Trophoblast cell (in vitro differentiated cells and primary cell): Measurements from ENCODE around the gene DDX39B.

ENCODE experiments used
- DNase-seq, 2 donors: peaks; one replicate each; pipeline ENCODE4 v3.0.0-alpha.2; 2016
- H2AFZ ChIP-seq: 2 replicates; pipeline ENCODE4 v1.6.1; 2013; ENCODE audit warnings: low read length, moderate library complexity, mild to moderate bottlenecking; ENCODE audit not compliant: insufficient read depth, poor library complexity
- H2AK5ac ChIP-seq: 2 replicates; pipeline ENCODE4 v1.6.1; 2013; ENCODE audit warnings: mild to moderate bottlenecking, low read length
- H2BK120ac ChIP-seq: 2 replicates; pipeline ENCODE4 v1.6.1; 2013; ENCODE audit warnings: low read length, mild to moderate bottlenecking, moderate library complexity; ENCODE audit not compliant: insufficient read depth, poor library complexity
- H2BK12ac ChIP-seq: 2 replicates; pipeline ENCODE4 v1.6.1; 2013; ENCODE audit warnings: mild to moderate bottlenecking, low read length, moderate library complexity
- H2BK5ac ChIP-seq: 2 replicates; pipeline ENCODE4 v1.6.1; 2013; ENCODE audit warnings: low read length, low read depth, moderate library complexity, mild to moderate bottlenecking; ENCODE audit not compliant: poor library complexity
- H3K14ac ChIP-seq: 2 replicates; pipeline ENCODE4 v1.6.1; 2013; ENCODE audit warnings: mild to moderate bottlenecking, low read length
- H3K18ac ChIP-seq: 2 replicates; pipeline ENCODE4 v1.6.1; 2013; ENCODE audit warnings: mild to moderate bottlenecking, low read length
- H3K23ac ChIP-seq: 2 replicates; pipeline ENCODE4 v1.6.1; 2013; ENCODE audit warnings: low read length
- H3K27ac ChIP-seq: 2 replicates; pipeline ENCODE4 v1.5.1; 2013; ENCODE audit warnings: low read depth, mild to moderate bottlenecking, inconsistent platforms, low read length, moderate library complexity
- H3K27me3 ChIP-seq: 2 replicates; pipeline ENCODE4 v1.6.1; 2013; ENCODE audit warnings: inconsistent platforms, mild to moderate bottlenecking, low read length, moderate library complexity; ENCODE audit not compliant: insufficient read depth
- H3K36me3 ChIP-seq, 2 experiments: 1 replicate in 1 of 2; 2 replicates in 1 of 2; pipeline ENCODE4 v1.6.1; 2013; ENCODE audit warnings: low read length in 2 of 2, mild to moderate bottlenecking in 2 of 2, moderate library complexity in 1 of 2; ENCODE audit not compliant: insufficient read depth in 2 of 2, control insufficient read depth in 1 of 2
- H3K4ac ChIP-seq: 2 replicates; pipeline ENCODE4 v1.6.1; 2013; ENCODE audit warnings: low read depth, mild to moderate bottlenecking, low read length, moderate library complexity
- H3K4me1 ChIP-seq, 2 experiments: 1 replicate in 1 of 2; 2 replicates in 1 of 2; pipeline ENCODE4 v1.6.1; 2013; ENCODE audit warnings: low read length in 2 of 2, mild to moderate bottlenecking in 2 of 2, moderate library complexity in 1 of 2; ENCODE audit not compliant: insufficient read depth in 2 of 2, control insufficient read depth in 1 of 2
- H3K4me2 ChIP-seq: 2 replicates; pipeline ENCODE4 v1.6.1; 2013; ENCODE audit warnings: inconsistent platforms, mild to moderate bottlenecking, low read length, moderate library complexity
- H3K4me3 ChIP-seq: 2 replicates; pipeline ENCODE4 v1.5.1; 2013; ENCODE audit warnings: mild to moderate bottlenecking, low read depth, low read length, inconsistent platforms
- H3K79me1 ChIP-seq: one replicate; pipeline ENCODE4 v1.6.1; 2013; ENCODE audit warnings: low read length
- H3K79me2 ChIP-seq: 2 replicates; pipeline ENCODE4 v1.6.1; 2013; ENCODE audit warnings: low read length, mild to moderate bottlenecking; ENCODE audit not compliant: control insufficient read depth, insufficient read depth, poor library complexity
- H3K9ac ChIP-seq: 2 replicates; pipeline ENCODE4 v1.6.1; 2013; ENCODE audit warnings: mild to moderate bottlenecking, low read length
- H3K9me3 ChIP-seq: 2 replicates; pipeline ENCODE4 v1.6.1; 2013; ENCODE audit warnings: low read depth, mild to moderate bottlenecking, control low read depth, inconsistent platforms, low read length; ENCODE audit not compliant: insufficient read depth
- H4K12ac ChIP-seq: 2 replicates; pipeline ENCODE4 v1.6.1; 2013; ENCODE audit warnings: low read depth, mild to moderate bottlenecking, low read length, moderate library complexity
- H4K8ac ChIP-seq: 2 replicates; pipeline ENCODE4 v1.6.1; 2013; ENCODE audit warnings: low read depth, mild to moderate bottlenecking, low read length, moderate library complexity
- H4K91ac ChIP-seq: one replicate; pipeline ENCODE4 v1.6.1; 2013; ENCODE audit warnings: low read depth, mild to moderate bottlenecking, low read length, moderate library complexity
- WGBS: extraction: QIAGEN DNeasy Blood & Tissue Kit; methylation state at CpG from one replicate; pipeline ENCODE4 v1.1.7; 2013; ENCODE audit warnings: missing lambda C conversion rate; ENCODE audit not compliant: insufficient read length, insufficient coverage; ENCODE audit errors: extremely low coverage; 5-methylcytosine and 5-hydroxymethylcytosine counted together

DDX39B gene

DNA sequence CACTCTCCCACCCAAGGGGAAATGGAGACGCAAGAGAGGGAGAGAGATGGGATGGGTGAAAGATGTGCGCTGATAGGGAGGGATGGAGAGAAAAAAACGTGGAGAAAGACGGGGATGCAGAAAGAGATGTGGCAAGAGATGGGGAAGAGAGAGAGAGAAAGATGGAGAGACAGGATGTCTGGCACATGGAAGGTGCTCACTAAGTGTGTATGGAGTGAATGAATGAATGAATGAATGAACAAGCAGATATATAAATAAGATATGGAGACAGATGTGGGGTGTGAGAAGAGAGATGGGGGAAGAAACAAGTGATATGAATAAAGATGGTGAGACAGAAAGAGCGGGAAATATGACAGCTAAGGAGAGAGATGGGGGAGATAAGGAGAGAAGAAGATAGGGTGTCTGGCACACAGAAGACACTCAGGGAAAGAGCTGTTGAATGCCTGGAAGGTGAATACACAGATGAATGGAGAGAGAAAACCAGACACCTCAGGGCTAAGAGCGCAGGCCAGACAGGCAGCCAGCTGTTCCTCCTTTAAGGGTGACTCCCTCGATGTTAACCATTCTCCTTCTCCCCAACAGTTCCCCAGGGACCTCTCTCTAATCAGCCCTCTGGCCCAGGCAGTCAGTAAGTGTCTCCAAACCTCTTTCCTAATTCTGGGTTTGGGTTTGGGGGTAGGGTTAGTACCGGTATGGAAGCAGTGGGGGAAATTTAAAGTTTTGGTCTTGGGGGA is 34.3 kb upstream of the DDX39B start:
- Histone ChIP-seq H3K4me3 (no peak overlapping the region), H3K9me3 (no peaks in the 10 kb centered on the region), H3K4ac (no peak overlapping the region), H2BK5ac (peak overlapping the region; percentile 38), H3K18ac (peak overlapping the region; percentile 5), H3K36me3 (no peaks in the 10 kb centered on the region), H2BK120ac (peak overlapping the region; percentile 65), H3K79me2 (peaks cover 4% of the 10 kb centered on the region), H3K27me3 (no peaks in the 10 kb centered on the region), H4K8ac (no peak overlapping the region), H3K4me2 (peak overlapping the region; percentile 20), H4K91ac (peak overlapping the region; percentile 75), H3K4me1 (peaks cover 51 to 63% of the 10 kb centered on the region in 2 experiments), H4K12ac (no peak overlapping the region), H2AK5ac (peak overlapping the region; percentile 3), H2AFZ (no peak overlapping the region), H2BK12ac (peak overlapping the region; percentile 96), H3K79me1 (peaks cover 50% of the 10 kb centered on the region), H3K14ac (peak overlapping the region; percentile 9), H3K9ac (no peak overlapping the region), H3K23ac (no peak overlapping the region), H3K27ac (peak overlapping the region; percentile 23)
- DNase-seq: no peak
- WGBS: 100% methylated on average over 4 of the region's 8 CpGs

- peak within 1 kb of the TSS; percentile 61 for H2BK120ac ChIP-seq
- H3K36me3 ChIP-seq: no peaks in the 10 kb centered on the region
- H4K91ac ChIP-seq: peak within 1 kb of the TSS; percentile 75
- peaks cover 48 to 60% of the 10 kb centered on the region in 2 experiments for H3K4me1 ChIP-seq
- H3K23ac ChIP-seq: no peak within 1 kb of the TSS
- H3K4me3 ChIP-seq: no peak within 1 kb of the TSS
- H3K4ac ChIP-seq: peak within 1 kb of the TSS; percentile 23
- peak; percentile 26 to 56 for DNase-seq
- H2AK5ac ChIP-seq: peak within 1 kb of the TSS; percentile 75
- no peaks in the 10 kb centered on the region for H3K9me3 ChIP-seq
- H3K9ac ChIP-seq: no peak within 1 kb of the TSS
- H2BK12ac ChIP-seq: peak within 1 kb of the TSS; percentile 96
- H4K12ac ChIP-seq: no peak within 1 kb of the TSS
- H3K14ac ChIP-seq: peak within 1 kb of the TSS; percentile 58
- WGBS: no CpG with 5 or more reads among the region's 19 CpGs
- H3K79me2 ChIP-seq: no peaks in the 10 kb centered on the region
- H3K27ac ChIP-seq: peak within 1 kb of the TSS; percentile 23
- H3K27me3 ChIP-seq: no peaks in the 10 kb centered on the region
- peak within 1 kb of the TSS; percentile 33 for H3K4me2 ChIP-seq
- H4K8ac ChIP-seq: peak within 1 kb of the TSS; percentile 32
- peaks cover 44% of the 10 kb centered on the region for H3K79me1 ChIP-seq
- H2AFZ ChIP-seq: peak within 1 kb of the TSS; percentile 80
- peak within 1 kb of the TSS; percentile 5 for H3K18ac ChIP-seq
- peak within 1 kb of the TSS; percentile 38 for H2BK5ac ChIP-seq
Measured at GRCh38 chr6:31575335-31575901, 33.6 kb upstream of the DDX39B start, which contains the start of gene TNF. TSS of gene TNF (plus strand) at chr6:31575565. CDS start at chr6:31575742, 177 bp downstream.

DNA sequence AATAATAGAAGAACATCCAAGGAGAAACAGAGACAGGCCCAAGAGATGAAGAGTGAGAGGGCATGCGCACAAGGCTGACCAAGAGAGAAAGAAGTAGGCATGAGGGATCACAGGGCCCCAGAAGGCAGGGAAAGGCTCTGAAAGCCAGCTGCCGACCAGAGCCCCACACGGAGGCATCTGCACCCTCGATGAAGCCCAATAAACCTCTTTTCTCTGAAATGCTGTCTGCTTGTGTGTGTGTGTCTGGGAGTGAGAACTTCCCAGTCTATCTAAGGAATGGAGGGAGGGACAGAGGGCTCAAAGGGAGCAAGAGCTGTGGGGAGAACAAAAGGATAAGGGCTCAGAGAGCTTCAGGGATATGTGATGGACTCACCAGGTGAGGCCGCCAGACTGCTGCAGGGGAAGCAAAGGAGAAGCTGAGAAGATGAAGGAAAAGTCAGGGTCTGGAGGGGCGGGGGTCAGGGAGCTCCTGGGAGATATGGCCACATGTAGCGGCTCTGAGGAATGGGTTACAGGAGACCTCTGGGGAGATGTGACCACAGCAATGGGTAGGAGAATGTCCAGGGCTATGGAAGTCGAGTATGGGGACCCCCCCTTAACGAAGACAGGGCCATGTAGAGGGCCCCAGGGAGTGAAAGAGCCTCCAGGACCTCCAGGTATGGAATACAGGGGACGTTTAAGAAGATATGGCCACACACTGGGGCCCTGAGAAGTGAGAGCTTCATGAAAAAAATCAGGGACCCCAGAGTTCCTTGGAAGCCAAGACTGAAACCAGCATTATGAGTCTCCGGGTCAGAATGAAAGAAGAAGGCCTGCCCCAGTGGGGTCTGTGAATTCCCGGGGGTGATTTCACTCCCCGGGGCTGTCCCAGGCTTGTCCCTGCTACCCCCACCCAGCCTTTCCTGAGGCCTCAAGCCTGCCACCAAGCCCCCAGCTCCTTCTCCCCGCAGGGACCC is 32.6 kb upstream of the DDX39B start:
- H2BK120ac ChIP-seq: peak overlapping the region; percentile 61
- H4K12ac ChIP-seq: no peak overlapping the region
- H3K4me3 ChIP-seq: no peak overlapping the region
- H3K9me3 ChIP-seq: no peaks in the 10 kb centered on the region
- H3K9ac ChIP-seq: no peak overlapping the region
- peaks cover 44% of the 10 kb centered on the region for H3K79me1 ChIP-seq
- peak overlapping the region; percentile 5 for H3K27ac ChIP-seq
- peak overlapping the region; percentile 22 for H4K91ac ChIP-seq
- peak overlapping the region; percentile 49 for H3K18ac ChIP-seq
- H3K14ac ChIP-seq: peak overlapping the region; percentile 58
- peak overlapping the region; percentile 26 for H2BK5ac ChIP-seq
- WGBS: no CpG with 5 or more reads among the region's 14 CpGs
- DNase-seq: no peak
- peak overlapping the region; percentile 96 for H2BK12ac ChIP-seq
- no peaks in the 10 kb centered on the region for H3K36me3 ChIP-seq
- peak overlapping the region; percentile 64 for H4K8ac ChIP-seq
- no peaks in the 10 kb centered on the region for H3K27me3 ChIP-seq
- H3K4me2 ChIP-seq: no peak overlapping the region
- peak overlapping the region; percentile 80 for H2AFZ ChIP-seq
- peaks cover 46 to 55% of the 10 kb centered on the region in 2 experiments for H3K4me1 ChIP-seq
- peak overlapping the region; percentile 23 for H3K4ac ChIP-seq
- no peak overlapping the region for H3K23ac ChIP-seq
- H3K79me2 ChIP-seq: no peaks in the 10 kb centered on the region
- H2AK5ac ChIP-seq: peak overlapping the region; percentile 75
